ENCODE results near the gene PRPS2. TPM values are rescaled to one million over a fixed set of nuclear protein-coding genes. Genes with fewer than 3 reads are reported as not detected.

The PRPS2 gene
- total RNA-seq, 1 donor from 2014 or later: 24.8 TPM

- Mint-ChIP-seq H3K4me1 (no peaks in the 10 kb centered on the region), H3K9me3 (peaks cover 6% of the 10 kb centered on the region)
- DNase-seq (ENCODE audit: low read depth, low spot score): no peak
Observed at GRCh38 chrX:12866451-12867377, 75.5 kb downstream of the PRPS2 start, which contains the start of gene TLR7. Gene TLR7 (plus strand): TSS chrX:12867072. CDS start chrX:12867579, 507 bp downstream.

DNA sequence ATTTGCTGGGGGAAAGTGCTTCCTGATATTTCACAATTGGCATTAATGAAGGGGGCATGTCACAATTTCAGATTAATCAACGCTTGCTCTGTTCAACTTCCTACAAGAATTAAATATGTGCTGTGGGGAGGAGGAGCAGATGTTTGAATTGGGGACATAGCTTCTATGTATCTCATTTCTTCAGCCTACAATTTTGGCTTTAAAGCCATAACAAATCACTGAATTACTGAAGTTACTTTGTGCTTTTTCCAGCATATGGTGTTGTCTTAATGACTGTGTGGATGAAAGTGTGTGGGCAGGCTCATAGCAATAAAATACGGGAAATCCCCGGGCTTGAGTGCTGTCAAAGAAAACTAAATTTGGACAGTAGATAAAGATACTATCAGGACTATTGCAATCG lies 76.5 kb downstream of the PRPS2 start:
- Mint-ChIP-seq H3K27ac (ENCODE audit: unreplicated experiment) (no peak overlapping the region), H3K4me3 (no peak overlapping the region), H3K36me3 (ENCODE audit: low read depth) (no peaks in the 10 kb centered on the region), H3K4me1 (no peaks in the 10 kb centered on the region), H3K9me3 (peaks cover 9% of the 10 kb centered on the region), H3K27me3 (ENCODE audit: low read depth) (no peaks in the 10 kb centered on the region)
- TF ChIP-seq, protein P1, sequence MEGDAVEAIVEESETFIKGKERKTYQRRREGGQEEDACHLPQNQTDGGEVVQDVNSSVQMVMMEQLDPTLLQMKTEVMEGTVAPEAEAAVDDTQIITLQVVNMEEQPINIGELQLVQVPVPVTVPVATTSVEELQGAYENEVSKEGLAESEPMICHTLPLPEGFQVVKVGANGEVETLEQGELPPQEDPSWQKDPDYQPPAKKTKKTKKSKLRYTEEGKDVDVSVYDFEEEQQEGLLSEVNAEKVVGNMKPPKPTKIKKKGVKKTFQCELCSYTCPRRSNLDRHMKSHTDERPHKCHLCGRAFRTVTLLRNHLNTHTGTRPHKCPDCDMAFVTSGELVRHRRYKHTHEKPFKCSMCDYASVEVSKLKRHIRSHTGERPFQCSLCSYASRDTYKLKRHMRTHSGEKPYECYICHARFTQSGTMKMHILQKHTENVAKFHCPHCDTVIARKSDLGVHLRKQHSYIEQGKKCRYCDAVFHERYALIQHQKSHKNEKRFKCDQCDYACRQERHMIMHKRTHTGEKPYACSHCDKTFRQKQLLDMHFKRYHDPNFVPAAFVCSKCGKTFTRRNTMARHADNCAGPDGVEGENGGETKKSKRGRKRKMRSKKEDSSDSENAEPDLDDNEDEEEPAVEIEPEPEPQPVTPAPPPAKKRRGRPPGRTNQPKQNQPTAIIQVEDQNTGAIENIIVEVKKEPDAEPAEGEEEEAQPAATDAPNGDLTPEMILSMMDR (conservative IDR thresholded peaks at IDR 0.05): no peak
- DNase-seq (ENCODE audit: low read depth, low spot score): no peak

More at GRCh38 chrX:12866451-12867377, 75.5 kb downstream of the PRPS2 start, which contains the start of gene TLR7:
- Mint-ChIP-seq H3K27ac (ENCODE audit: unreplicated experiment) (no peak within 1 kb of the TSS), H3K4me3 (no peak within 1 kb of the TSS), H3K36me3 (ENCODE audit: low read depth) (no peaks in the 10 kb centered on the region), H3K27me3 (ENCODE audit: low read depth) (no peaks in the 10 kb centered on the region)
- TF ChIP-seq, protein P1 (conservative IDR thresholded peaks at IDR 0.05): no peak

DNA sequence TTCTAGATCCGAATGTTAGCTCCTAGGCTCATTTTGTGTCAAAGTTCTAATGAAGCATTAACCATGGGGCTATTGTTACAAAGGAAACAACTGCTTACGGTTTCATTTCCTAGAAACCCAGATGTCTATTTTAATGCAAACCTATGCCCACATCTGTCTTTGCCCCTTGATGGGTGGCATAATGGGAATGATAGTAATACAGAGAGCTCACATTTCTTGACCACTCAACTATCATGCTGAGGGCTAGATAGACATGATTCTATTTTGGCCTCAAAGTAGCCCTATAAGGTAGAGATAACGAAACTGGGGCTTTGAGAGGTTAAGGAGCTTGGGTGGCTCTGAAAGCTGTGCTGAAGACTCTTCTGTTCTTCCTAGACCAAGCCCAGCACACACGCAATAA lies 77.5 kb downstream of the PRPS2 start:
- TF ChIP-seq, protein P1 (conservative IDR thresholded peaks at IDR 0.05): no peak
- Mint-ChIP-seq H3K9me3 (peaks cover 14% of the 10 kb centered on the region), H3K36me3 (ENCODE audit: low read depth) (no peaks in the 10 kb centered on the region), H3K27me3 (ENCODE audit: low read depth) (no peaks in the 10 kb centered on the region), H3K27ac (ENCODE audit: unreplicated experiment) (no peak overlapping the region), H3K4me1 (no peaks in the 10 kb centered on the region), H3K4me3 (no peak overlapping the region)
- DNase-seq (ENCODE audit: low read depth, low spot score): no peak

GRCh38 chrX:12871257-12871656 lies 80.0 kb downstream of the PRPS2 start:
- Mint-ChIP-seq H3K27ac (ENCODE audit: unreplicated experiment) (no peak overlapping the region), H3K9me3 (peaks cover 15% of the 10 kb centered on the region), H3K4me3 (no peak overlapping the region), H3K27me3 (ENCODE audit: low read depth) (no peaks in the 10 kb centered on the region), H3K36me3 (ENCODE audit: low read depth) (no peaks in the 10 kb centered on the region), H3K4me1 (no peaks in the 10 kb centered on the region)
- no peak for DNase-seq (ENCODE audit: low read depth, low spot score)
- TF ChIP-seq, protein P1 (conservative IDR thresholded peaks at IDR 0.05): no peak

GRCh38 chrX:12872741-12873140 lies 81.5 kb downstream of the PRPS2 start:
- Mint-ChIP-seq H3K27me3 (ENCODE audit: low read depth) (no peaks in the 10 kb centered on the region), H3K27ac (ENCODE audit: unreplicated experiment) (no peak overlapping the region), H3K4me1 (peaks cover 6% of the 10 kb centered on the region), H3K36me3 (ENCODE audit: low read depth) (no peaks in the 10 kb centered on the region), H3K9me3 (peaks cover 17% of the 10 kb centered on the region), H3K4me3 (no peak overlapping the region)
- TF ChIP-seq, protein P1 (conservative IDR thresholded peaks at IDR 0.05): no peak
- no peak for DNase-seq (ENCODE audit: low read depth, low spot score)

Other genes with a start within 250 kb of the PRPS2 start
- gene TLR7, start 75.7 kb downstream of the PRPS2 start, total RNA-seq: not detected in 2 replicates
- gene TLR8, start 115.2 kb downstream of the PRPS2 start, total RNA-seq: not detected in 2 replicates
- gene TMSB4X, start 183.7 kb downstream of the PRPS2 start, total RNA-seq: 2,548 and 2,664 TPM in 2 replicates

Measured in neural crest cell (in vitro differentiated cells).